Measurements from ENCODE around the gene ITGA6. TPM values are rescaled to one million over a fixed set of nuclear protein-coding genes. Genes with fewer than 3 reads are reported as not detected.

ITGA6 gene
- total RNA-seq, 1 experiment from 2014 or later = 181 TPM

GRCh38 chr2:172427990-172428831 is 825 bp downstream of the ITGA6 start:
- Histone ChIP-seq H2AFZ (ENCODE audit: low read length) (peak overlapping the region; percentile 31; the same call in 1 of the 2 replicates), H3K4me1 (ENCODE audit: insufficient read depth, low read length) (peaks cover 29% of the 10 kb centered on the region), H3K27me3 (ENCODE audit: low read length) (no peaks in the 10 kb centered on the region), H4K20me1 (ENCODE audit: low read length) (peaks cover 42% of the 10 kb centered on the region), H3K4me2 (ENCODE audit: low read length) (peak overlapping the region; percentile 89), H3F3A (ENCODE audit: low read length, unreplicated experiment) (no peaks in the 10 kb centered on the region), H3K9ac (ENCODE audit: low read length) (peak overlapping the region; percentile 90), H3K36me3 (ENCODE audit: low read depth, low read length) (no peaks in the 10 kb centered on the region), H3K4me3 (ENCODE audit: low read length) (peak overlapping the region; percentile 82), H3K27ac (ENCODE audit: low read length) (peak overlapping the region; percentile 64), H3K9me2 (replicated peaks; ENCODE audit: low read length) (no peaks in the 10 kb centered on the region), H3K9me3 (ENCODE audit: low read length) (no peaks in the 10 kb centered on the region), H3K79me2 (ENCODE audit: low read length) (peaks cover 57% of the 10 kb centered on the region)
- CTCF ChIA-PET = interaction anchor here (0.7 to 2.3 kb wide), 5 partner anchors 14 to 196 kb away, joined by 3 to 26 read pairs (median 7); no protein-coding TSS in a partner anchor
- POLR2A ChIA-PET (ENCODE audit: unreplicated experiment) = interaction anchor here (0.6 to 0.7 kb wide), 3 partner anchors 14 to 1295 kb away, joined by 4 to 6 read pairs (median 6); no protein-coding TSS in a partner anchor
- ATAC-seq = peak; percentile 49
- BruUV-seq (replicated peaks) = no TSS peak
- TF ChIP-seq CTCF (conservative IDR thresholded peaks at IDR 0.05; ENCODE audit: low read depth, low read length) = peak; percentile 29; the same call in 1 of the 2 replicates
- no peak for TF ChIP-seq EZH2 (IDR thresholded peaks at IDR 0.05; ENCODE audit: low read length, unreplicated experiment)
- no peak for TF ChIP-seq EZH2phosphoT487 (IDR thresholded peaks at IDR 0.05; ENCODE audit: borderline replicate concordance, low read length)
- intact Hi-C loops (cut with micrococcal nuclease) = loop anchor here (1.0 to 2.0 kb wide), 4 partner anchors 11 to 175 kb away; no protein-coding TSS in a partner anchor
- peak; percentile 56 for DNase-seq

- Histone ChIP-seq H3K4me3 (ENCODE audit: low read length) (peak overlapping the region; percentile 82), H2AFZ (ENCODE audit: low read length) (no peak overlapping the region), H3K36me3 (ENCODE audit: low read depth, low read length) (no peaks in the 10 kb centered on the region), H3K4me2 (ENCODE audit: low read length) (peak overlapping the region; percentile 89), H3K27ac (ENCODE audit: low read length) (peak overlapping the region; percentile 64), H3K27me3 (ENCODE audit: low read length) (no peaks in the 10 kb centered on the region), H3K9me2 (replicated peaks; ENCODE audit: low read length) (no peaks in the 10 kb centered on the region), H3K9me3 (ENCODE audit: low read length) (no peaks in the 10 kb centered on the region), H3F3A (ENCODE audit: low read length, unreplicated experiment) (no peaks in the 10 kb centered on the region), H3K79me2 (ENCODE audit: low read length) (peaks cover 64% of the 10 kb centered on the region), H3K9ac (ENCODE audit: low read length) (peak overlapping the region; percentile 90), H3K4me1 (ENCODE audit: insufficient read depth, low read length) (peaks cover 29% of the 10 kb centered on the region), H4K20me1 (ENCODE audit: low read length) (peaks cover 48% of the 10 kb centered on the region)
- ChIA-PET CTCF (interaction anchor here (0.6 to 2.3 kb wide), 5 partner anchors 13 to 256 kb away, joined by 3 to 26 read pairs (median 7); no protein-coding TSS in a partner anchor), POLR2A (ENCODE audit: unreplicated experiment) (interaction anchor here (0.7 kb wide), 1 partner anchor 13 kb away, joined by 6 read pairs; no protein-coding TSS in a partner anchor)
- intact Hi-C loops (cut with micrococcal nuclease) = loop anchor here (1.0 to 2.0 kb wide), 4 partner anchors 10 to 257 kb away; no protein-coding TSS in a partner anchor
- TF ChIP-seq EZH2phosphoT487 (IDR thresholded peaks at IDR 0.05; ENCODE audit: borderline replicate concordance, low read length) (no peak), CTCF (conservative IDR thresholded peaks at IDR 0.05; ENCODE audit: low read depth, low read length) (no peak), EZH2 (IDR thresholded peaks at IDR 0.05; ENCODE audit: low read length, unreplicated experiment) (no peak)
- TSS peak; percentile 31 for BruUV-seq (replicated peaks)
- ATAC-seq (no peak), DNase-seq (no peak)
Observed at GRCh38 chr2:172428832-172429210, 1.4 kb downstream of the ITGA6 start.
